HepG2 (cell line): ENCODE measurements around the gene U2AF2. TPM values are rescaled to one million over a fixed set of nuclear protein-coding genes. Genes with fewer than 3 reads are reported as not detected.
A peak's percentile ranks its signal among the peaks of the same experiment; 100 is the strongest.

Experiments
- AKNA ChIP-seq: sonication (generic); formaldehyde crosslinking; IDR thresholded peaks from 2 replicates; pipeline ENCODE4 v1.4.0; 2020; ENCODE audit warnings: missing genetic modification reagents, borderline replicate concordance
- CSRNP2 ChIP-seq: sonication (generic); formaldehyde crosslinking; conservative IDR thresholded peaks from 2 replicates; pipeline ENCODE4 v1.8.0; 2022; ENCODE audit warnings: low read depth, missing genetic modification reagents
- GTF3A ChIP-seq: sonication (generic); formaldehyde crosslinking; conservative IDR thresholded peaks from 2 replicates; pipeline ENCODE4 v1.4.0; 2020; ENCODE audit warnings: mild to moderate bottlenecking, missing genetic modification reagents
- HMG20A ChIP-seq: IDR thresholded peaks from 2 replicates; pipeline ENCODE4 v1.6.1; 2016; ENCODE audit warnings: borderline replicate concordance
- HOXA9 ChIP-seq: sonication (generic); formaldehyde crosslinking; IDR thresholded peaks from 2 replicates; pipeline ENCODE4 v1.8.1; 2022; ENCODE audit warnings: missing genetic modification reagents, mild to moderate bottlenecking, moderate library complexity, borderline replicate concordance
- JUN ChIP-seq: sonication (generic); formaldehyde crosslinking; IDR thresholded peaks from 2 replicates; pipeline ENCODE4 v1.4.0; 2020; ENCODE audit warnings: mild to moderate bottlenecking, missing genetic modification reagents
- LRRFIP1 ChIP-seq: sonication (generic); formaldehyde crosslinking; conservative IDR thresholded peaks from 2 replicates; pipeline ENCODE4 v1.4.0; 2020; ENCODE audit warnings: missing genetic modification reagents
- NBN ChIP-seq: fragments of 450-650 bp; conservative IDR thresholded peaks from 2 replicates; pipeline ENCODE4 v1.6.1; 2017
- PAF1 ChIP-seq: IDR thresholded peaks from 2 replicates; pipeline ENCODE4 v1.6.1; 2016; ENCODE audit warnings: missing genetic modification reagents, missing compliant biosample characterization
- PLRG1 ChIP-seq: fragments of 450-650 bp; conservative IDR thresholded peaks from 2 replicates; pipeline ENCODE4 v1.6.1; 2016
- POLR2G ChIP-seq: fragments of 200-400 bp; formaldehyde crosslinking; IDR thresholded peaks from 2 replicates; pipeline ENCODE4 v1.6.1; 2018; ENCODE audit warnings: mild to moderate bottlenecking, low read depth, low read length, moderate library complexity
- TFE3 ChIP-seq: IDR thresholded peaks from 2 replicates; pipeline ENCODE4 v1.6.1; 2016
- THAP9 ChIP-seq: sonication (generic); formaldehyde crosslinking; IDR thresholded peaks from 2 replicates; pipeline ENCODE4; 2020; ENCODE audit warnings: missing genetic modification reagents, mild to moderate bottlenecking, borderline replicate concordance
- ZNF431 ChIP-seq: sonication (generic); formaldehyde crosslinking; IDR thresholded peaks from 2 replicates; pipeline ENCODE4 v1.9.0; 2022; ENCODE audit warnings: missing genetic modification reagents, low read depth, mild to moderate bottlenecking, borderline replicate concordance
- ZNF678 ChIP-seq: sonication (generic); formaldehyde crosslinking; IDR thresholded peaks from 2 replicates; pipeline ENCODE4 v1.4.0; 2020; ENCODE audit warnings: mild to moderate bottlenecking, missing genetic modification reagents
- polyA plus RNA-seq, 8 experiments: library from polyadenylated mRNA; depleted of rRNA in 3 of 8; stranded (reverse) in 7 of 8; unstranded in 1 of 8; fragments of >200 nt; fragmentation: Illumina TruSeq in 4 of 8; extraction: Trizol in 4 of 8; gene quantifications; 2 replicates each; pipeline versions ENCODE4 v1.2.1 to v1.2.3, GENCODE V29; 2011 to 2016; ENCODE audit warnings: low read depth in 4 of 8, missing spikeins in 1 of 8, mixed read lengths in 1 of 8; ENCODE audit not compliant: insufficient read depth in 1 of 8
- total RNA-seq, 5 experiments: library from RNA; depleted of rRNA; stranded (reverse); fragments of >200 nt; fragmentation: Illumina TruSeq; extraction: Trizol; gene quantifications; 2 replicates each; pipeline ENCODE4 v1.2.3, GENCODE V29; 2016; ENCODE audit warnings: low read depth in 1 of 5

U2AF2 gene
- total and polyA plus RNA-seq, 2 of the 13 experiments (the other 11 are each of a cell fraction or from before 2014, with no cell fraction given): 84.3 to 124 TPM

GRCh38 chr19:55643003-55643886 is 11.6 kb upstream of the U2AF2 start, which contains the start of gene ZNF581 (continued):
- TF ChIP-seq LRRFIP1 (CRISPR knock-in tag) (no peak), ZNF678 (no peak), TFE3 (CRISPR knock-in tag) (no peak), GTF3A (CRISPR knock-in tag) (no peak), HOXA9 (no peak), HMG20A (CRISPR knock-in tag) (no peak), CSRNP2 (CRISPR knock-in tag) (no peak), THAP9 (CRISPR knock-in tag) (peak; percentile 70), PAF1 (CRISPR knock-in tag) (no peak; the same call in 1 of the 2 replicates), POLR2G (peak; percentile 75), PLRG1 (no peak), JUN (CRISPR knock-in tag) (no peak), ZNF431 (no peak), AKNA (no peak), NBN (no peak)
